Erythroblast (primary cell): ENCODE measurements around the gene SOWAHB.

ENCODE experiments used
- GATA1 ChIP-seq: IDR thresholded peaks from 2 replicates; pipeline ENCODE4 v1.6.1; 2011; ENCODE audit warnings: low read depth, mild to moderate bottlenecking, control low read depth, low read length, moderate library complexity
- POLR2A ChIP-seq: IDR thresholded peaks from 2 replicates; pipeline ENCODE4 v1.6.1; 2011; ENCODE audit warnings: mild to moderate bottlenecking, low read length

DNA sequence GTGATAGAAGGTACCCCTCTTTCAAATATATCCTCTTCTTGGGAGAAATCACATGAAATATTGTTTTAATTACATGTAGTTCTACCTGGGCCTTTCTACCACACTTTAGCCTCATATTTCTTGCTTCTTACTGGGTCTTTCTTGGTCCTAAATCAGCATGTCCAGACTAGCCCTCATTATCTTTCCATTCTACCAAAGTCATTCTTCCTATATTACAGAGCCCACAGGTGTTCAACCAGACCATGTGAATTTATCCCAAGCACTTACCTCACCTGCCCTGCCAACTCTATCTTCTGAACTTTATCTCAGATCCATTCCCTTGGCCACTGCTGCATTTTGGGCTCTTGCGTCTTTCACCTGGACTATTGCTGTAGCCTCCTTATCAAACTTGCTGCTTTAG is 11.8 kb upstream of the SOWAHB start:
- no peak for TF ChIP-seq POLR2A
- TF ChIP-seq GATA1, result no peak
